Ishikawa (cell line): ENCODE measurements around the gene LMAN2.

Experiments used
- CEBPB ChIP-seq: IDR thresholded peaks from 2 replicates; pipeline ENCODE4 v1.6.1; 2012
- CREB1 ChIP-seq: IDR thresholded peaks from 2 replicates; pipeline ENCODE4 v1.6.1; 2012; ENCODE audit warnings: low read depth
- EGR1 ChIP-seq: IDR thresholded peaks from 2 replicates; pipeline ENCODE4 v1.6.1; 2012
- EP300 ChIP-seq: IDR thresholded peaks from 2 replicates; pipeline ENCODE4 v1.6.1; 2012; ENCODE audit warnings: borderline replicate concordance
- FOXM1 ChIP-seq: IDR thresholded peaks from 2 replicates; pipeline ENCODE4 v1.6.1; 2012; ENCODE audit warnings: low read depth, borderline replicate concordance
- NFIC ChIP-seq: IDR thresholded peaks from 2 replicates; pipeline ENCODE4 v1.6.1; 2012
- RAD21 ChIP-seq: IDR thresholded peaks from 2 replicates; pipeline ENCODE4 v1.6.1; 2012; ENCODE audit warnings: low read depth
- TAF1 ChIP-seq: IDR thresholded peaks from 2 replicates; pipeline ENCODE4 v1.6.1; 2012; ENCODE audit warnings: low read depth, mild to moderate bottlenecking
- TCF12 ChIP-seq: IDR thresholded peaks from 2 replicates; pipeline ENCODE4 v1.6.1; 2012; ENCODE audit warnings: low read depth
- TEAD4 ChIP-seq: IDR thresholded peaks from 2 replicates; pipeline ENCODE4 v1.6.1; 2012
- YY1 ChIP-seq: IDR thresholded peaks from 2 replicates; pipeline ENCODE4 v1.6.1; 2012; ENCODE audit warnings: low read depth
- ZBTB7A ChIP-seq: IDR thresholded peaks from 2 replicates; pipeline ENCODE4 v1.6.1; 2012; ENCODE audit warnings: low read depth
- TF ChIP-seq, protein P1 (sequence below): IDR thresholded peaks from 2 replicates; pipeline ENCODE4 v1.6.1; 2012; ENCODE audit warnings: low read depth, mild to moderate bottlenecking
- TF ChIP-seq, protein P2 (sequence below): IDR thresholded peaks from 2 replicates; pipeline ENCODE4 v1.6.1; 2012
- TF ChIP-seq, protein P3 (sequence below): IDR thresholded peaks from 2 replicates; pipeline ENCODE4 v1.6.1; 2012

LMAN2 gene

DNA sequence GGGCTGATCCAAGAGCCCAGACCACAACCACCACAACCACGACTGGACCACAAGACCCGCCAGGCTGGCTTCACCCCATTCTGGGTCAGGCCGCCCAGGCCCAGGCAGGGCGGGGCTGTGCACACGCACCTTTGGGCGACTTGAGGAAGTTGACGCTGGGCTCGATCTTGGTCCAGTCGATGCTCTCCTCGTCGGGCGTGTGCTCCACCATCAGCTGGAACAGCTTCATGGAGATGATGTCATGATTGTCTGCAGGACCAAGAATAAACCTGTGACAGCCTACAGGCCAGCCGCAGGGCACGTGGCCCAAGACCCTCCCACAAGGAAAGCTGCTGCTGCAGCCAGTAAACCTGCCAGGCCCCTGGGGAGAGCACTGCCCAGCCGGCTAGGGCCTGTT is 17.3 kb downstream of the LMAN2 start:
- TF ChIP-seq, protein P1, sequence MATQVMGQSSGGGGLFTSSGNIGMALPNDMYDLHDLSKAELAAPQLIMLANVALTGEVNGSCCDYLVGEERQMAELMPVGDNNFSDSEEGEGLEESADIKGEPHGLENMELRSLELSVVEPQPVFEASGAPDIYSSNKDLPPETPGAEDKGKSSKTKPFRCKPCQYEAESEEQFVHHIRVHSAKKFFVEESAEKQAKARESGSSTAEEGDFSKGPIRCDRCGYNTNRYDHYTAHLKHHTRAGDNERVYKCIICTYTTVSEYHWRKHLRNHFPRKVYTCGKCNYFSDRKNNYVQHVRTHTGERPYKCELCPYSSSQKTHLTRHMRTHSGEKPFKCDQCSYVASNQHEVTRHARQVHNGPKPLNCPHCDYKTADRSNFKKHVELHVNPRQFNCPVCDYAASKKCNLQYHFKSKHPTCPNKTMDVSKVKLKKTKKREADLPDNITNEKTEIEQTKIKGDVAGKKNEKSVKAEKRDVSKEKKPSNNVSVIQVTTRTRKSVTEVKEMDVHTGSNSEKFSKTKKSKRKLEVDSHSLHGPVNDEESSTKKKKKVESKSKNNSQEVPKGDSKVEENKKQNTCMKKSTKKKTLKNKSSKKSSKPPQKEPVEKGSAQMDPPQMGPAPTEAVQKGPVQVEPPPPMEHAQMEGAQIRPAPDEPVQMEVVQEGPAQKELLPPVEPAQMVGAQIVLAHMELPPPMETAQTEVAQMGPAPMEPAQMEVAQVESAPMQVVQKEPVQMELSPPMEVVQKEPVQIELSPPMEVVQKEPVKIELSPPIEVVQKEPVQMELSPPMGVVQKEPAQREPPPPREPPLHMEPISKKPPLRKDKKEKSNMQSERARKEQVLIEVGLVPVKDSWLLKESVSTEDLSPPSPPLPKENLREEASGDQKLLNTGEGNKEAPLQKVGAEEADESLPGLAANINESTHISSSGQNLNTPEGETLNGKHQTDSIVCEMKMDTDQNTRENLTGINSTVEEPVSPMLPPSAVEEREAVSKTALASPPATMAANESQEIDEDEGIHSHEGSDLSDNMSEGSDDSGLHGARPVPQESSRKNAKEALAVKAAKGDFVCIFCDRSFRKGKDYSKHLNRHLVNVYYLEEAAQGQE: no peak
- TF ChIP-seq EGR1: no peak

DNA sequence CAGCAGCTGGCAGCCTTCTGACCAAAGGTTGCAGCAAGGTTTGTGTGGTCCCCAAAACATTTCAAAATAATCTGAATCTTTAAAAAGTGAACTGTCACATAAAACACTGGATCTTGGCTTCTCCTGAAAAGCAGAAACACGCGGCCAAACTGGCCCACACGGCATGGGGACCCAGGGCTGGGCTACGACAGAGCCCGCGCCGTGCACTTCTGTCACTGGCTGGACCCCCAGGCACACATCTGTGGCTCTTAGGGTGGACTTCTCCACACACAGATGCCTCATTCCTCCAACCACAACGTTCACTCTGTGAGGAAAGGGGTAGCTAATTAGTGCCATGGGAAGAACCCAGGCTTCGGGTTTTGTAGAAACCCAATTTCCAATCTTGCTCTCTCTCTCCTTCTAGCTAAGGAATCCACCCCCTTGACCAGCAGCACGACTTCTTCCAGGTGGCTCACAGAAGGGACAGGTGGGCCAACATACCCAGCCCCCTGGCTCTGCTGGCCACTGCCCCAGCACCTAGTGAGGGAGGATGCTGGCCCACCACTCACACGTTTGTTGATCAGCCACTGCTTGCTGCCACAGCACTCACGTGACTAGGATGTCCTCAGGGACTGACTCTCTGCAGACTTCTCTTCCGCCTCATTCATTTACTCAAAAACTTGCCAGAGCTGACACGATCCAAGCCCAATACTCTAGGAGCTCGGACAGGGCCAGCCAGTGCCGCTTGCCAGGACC is 17.9 kb downstream of the LMAN2 start:
- TF ChIP-seq ZBTB7A (no peak), EGR1 (no peak), TEAD4 (no peak), CREB1 (no peak), EP300 (no peak), FOXM1 (no peak), CEBPB (no peak), TAF1 (no peak)
- TF ChIP-seq, protein P2, sequence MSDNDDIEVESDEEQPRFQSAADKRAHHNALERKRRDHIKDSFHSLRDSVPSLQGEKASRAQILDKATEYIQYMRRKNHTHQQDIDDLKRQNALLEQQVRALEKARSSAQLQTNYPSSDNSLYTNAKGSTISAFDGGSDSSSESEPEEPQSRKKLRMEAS: no peak
- TF ChIP-seq, protein P1: no peak

DNA sequence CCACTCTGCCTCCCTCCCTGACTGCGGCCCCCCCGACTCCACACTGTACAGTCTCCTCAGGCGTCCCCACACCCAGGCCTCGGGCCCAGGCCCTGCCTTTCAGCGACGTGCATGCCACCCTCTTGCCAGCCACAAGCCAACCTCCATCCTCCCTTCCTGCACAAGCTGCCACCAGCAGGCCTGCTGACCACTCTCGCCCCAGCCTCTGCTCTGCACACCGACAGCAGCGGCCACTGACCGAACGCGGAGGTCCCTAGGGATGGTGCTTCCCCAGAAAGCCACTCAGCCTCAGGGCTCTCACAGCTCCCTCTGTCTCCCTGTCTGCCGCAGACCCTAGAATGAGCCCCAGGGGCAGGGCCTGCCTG is 18.6 kb downstream of the LMAN2 start:
- TF ChIP-seq, protein P2: no peak
- TF ChIP-seq TAF1 (no peak), YY1 (no peak), EP300 (no peak), RAD21 (no peak), TCF12 (no peak), CEBPB (no peak), CREB1 (no peak), FOXM1 (no peak), EGR1 (no peak), ZBTB7A (no peak), NFIC (no peak), TEAD4 (no peak)
- TF ChIP-seq, protein P3, sequence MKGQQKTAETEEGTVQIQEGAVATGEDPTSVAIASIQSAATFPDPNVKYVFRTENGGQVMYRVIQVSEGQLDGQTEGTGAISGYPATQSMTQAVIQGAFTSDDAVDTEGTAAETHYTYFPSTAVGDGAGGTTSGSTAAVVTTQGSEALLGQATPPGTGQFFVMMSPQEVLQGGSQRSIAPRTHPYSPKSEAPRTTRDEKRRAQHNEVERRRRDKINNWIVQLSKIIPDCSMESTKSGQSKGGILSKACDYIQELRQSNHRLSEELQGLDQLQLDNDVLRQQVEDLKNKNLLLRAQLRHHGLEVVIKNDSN: no peak
- TF ChIP-seq, protein P1: no peak

DNA sequence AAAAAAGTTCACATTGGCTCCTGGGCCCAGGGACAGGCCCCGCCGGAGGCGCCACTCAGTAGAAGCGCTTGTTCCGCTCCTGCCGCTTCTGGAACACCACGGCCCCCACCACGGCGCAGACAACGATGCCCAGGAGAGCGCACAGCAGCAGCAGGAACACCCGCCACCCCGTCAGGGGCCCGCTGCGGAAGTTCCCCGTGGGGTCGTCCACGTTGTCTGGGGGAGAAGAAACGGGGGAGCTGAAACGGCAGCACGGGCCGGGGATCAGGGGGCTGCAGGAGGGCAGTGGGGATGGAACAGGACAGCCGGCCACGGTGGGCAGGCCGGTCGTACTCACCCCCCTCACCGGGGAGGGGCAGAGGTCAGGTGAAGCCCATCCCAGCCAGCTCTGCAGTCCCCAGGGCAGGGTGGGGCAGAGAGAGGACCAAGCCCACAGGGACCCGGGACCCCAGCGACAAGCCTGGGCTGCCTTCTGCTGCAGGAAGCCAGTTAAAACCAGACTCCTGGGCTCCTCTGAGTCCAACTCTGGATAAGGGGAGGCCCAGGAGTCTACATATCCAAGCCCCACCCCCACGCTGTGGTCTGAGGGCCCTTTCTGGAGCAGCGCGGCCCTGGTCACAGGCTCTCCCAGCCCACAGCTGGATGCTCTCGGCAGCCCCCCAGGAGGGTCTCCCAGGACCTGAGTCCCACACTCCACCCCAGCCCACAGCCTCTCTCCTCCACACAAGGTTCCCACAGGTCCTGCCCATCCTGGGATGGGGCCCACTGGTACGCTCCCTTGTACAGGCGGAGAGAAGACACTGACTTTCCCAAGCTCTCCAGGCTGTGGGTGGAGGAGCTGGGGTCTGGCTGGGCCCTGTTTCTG is 19.2 kb downstream of the LMAN2 start:
- TF ChIP-seq TCF12: no peak
- no peak for TF ChIP-seq EP300
- TF ChIP-seq RAD21: no peak
